ENCODE data around the gene CCDC14.
A peak's percentile ranks its signal among the peaks of the same experiment; 100 is the strongest.
"Not testable (repeated sequence)": the region's sequence is repeated elsewhere in the genome, so short reads cannot be mapped to it uniquely, and the experiment has no call there.

CCDC14 gene

DNA sequence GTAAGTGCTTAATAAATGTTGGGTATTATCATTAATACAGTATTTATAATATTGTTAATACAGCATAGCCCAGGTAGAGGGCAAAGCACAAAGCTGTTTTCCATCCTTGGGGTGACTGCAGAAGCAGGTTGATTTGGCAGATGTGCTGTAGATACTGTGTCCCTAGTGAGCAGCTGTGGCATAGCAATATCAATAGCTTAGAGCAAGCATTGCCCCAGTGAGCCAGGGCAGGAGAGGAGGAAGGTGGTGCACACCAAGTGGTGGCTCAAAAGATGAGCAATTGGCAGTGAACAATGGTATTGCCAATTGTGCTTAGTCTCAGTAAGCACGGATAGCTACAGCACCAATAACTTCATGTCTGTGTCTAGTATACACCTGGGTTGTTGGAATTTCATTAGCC, 5.8 kb upstream of the CCDC14 start:
- DNase-seq = not testable (repeated sequence)

- DNase-seq = not testable (repeated sequence)
Measured at GRCh38 chr3:123964793-123965192, 3.8 kb upstream of the CCDC14 start.

DNA sequence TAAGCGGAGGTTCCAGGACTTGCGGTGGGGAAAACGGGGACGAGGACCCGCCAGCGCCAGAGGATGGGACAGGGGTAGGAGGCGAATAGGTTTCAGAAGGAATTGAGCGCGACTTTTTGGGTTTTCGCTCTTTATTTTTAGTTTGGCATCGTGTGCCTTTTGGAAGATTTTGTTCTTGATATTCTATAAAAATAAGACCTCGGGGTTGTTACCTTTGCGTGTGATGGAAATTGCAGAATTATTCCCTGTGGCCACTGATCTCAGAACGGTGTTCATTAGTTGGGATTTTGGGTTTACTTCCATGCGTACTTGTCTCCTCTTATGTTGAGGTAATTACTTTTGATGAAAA, 453 bp upstream of the CCDC14 start:
- no peak for DNase-seq

GRCh38 chr3:123953735-123954134, 7.3 kb downstream of the CCDC14 start:
- no peak for DNase-seq

DNA sequence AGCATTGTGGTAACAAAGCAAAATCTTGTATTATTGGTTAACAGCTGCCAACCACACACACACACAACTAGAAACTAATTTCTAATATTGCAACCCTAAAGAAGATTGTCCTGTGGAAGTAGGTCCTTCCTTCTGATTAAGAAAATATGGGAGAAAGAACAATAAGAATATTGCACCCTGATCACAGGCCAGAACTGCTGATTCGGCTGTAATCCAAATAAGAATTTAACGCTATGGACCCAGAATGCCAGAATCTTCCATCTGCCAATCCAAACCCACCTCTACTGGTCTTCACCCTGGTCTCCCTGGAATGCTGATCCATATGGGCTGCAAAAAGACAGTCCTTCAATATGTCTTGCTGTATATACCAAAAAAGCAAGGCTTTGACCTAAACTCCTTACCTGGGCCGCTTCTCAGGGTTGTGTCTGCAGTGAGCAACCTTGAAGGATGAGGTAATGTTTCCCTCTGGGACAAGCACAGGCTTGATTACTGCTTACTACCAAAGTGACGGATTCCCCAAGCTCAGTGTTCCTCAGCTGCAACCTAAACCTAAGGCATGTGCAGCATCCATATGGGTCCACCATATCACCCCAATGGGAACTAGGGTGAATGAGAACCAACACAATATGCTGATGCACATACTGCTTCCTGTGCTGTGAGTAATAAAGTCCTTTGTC, 8.0 kb downstream of the CCDC14 start:
- no peak for DNase-seq

DNA sequence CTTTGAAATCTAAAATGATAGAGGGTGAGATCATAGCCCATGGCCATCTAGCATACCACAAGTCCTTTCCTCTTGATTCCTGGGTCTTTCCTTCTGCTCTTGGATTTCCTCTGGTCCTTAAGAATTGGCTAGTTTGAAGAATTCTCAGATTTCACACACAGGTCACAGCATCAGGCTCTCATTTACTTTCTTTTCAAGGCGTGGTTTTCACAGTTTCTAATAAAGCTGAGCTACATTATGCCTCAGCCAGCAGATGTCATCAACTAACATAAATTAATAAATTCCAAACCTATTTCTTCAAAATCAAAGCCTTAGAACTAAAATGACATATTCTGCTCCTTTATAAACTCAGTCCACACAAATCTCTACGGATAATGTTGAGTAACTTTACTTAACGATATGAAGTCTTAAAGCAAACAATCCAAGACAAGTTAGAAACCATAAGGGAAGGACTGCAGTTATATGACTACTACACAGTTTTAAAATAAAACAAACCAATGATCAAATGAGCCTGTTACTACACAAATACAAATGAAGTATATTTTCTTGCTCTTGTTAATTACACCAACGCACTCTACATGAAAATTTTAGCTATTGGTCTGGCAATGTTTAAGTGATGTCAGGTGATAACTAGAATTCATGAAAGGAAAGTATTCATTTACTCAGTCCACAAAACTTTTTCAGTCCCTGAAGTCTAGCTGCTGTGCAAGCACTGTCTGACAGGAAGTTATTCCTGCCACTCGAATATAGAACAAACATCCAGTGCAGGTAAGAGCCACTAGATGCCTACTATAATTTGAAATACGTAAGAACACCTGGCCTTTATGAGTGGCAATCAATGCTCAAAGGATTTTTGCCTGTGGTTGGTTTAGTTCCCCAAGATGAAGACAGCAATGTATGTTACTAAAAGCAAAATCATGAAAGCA, 9.2 kb downstream of the CCDC14 start:
- no peak for DNase-seq

DNA sequence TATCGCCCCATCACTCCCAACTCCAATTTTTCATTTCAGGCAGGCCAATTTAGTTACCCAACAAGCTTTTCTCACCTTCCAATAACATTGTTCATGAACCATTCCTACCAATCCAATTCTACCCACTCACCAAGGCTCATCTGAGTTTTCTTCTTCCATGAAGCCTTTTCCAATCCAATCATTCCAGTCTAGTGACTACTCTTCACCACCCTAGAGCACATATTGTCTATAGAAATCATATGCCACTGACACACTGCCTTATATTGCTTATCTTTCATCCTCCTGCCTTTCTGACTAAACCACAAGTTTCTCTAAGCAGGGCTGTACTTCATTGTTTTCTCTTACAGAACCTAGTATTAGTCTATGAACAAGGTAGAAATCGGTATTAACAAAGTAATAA, 11.4 kb downstream of the CCDC14 start:
- DNase-seq = no peak

DNA sequence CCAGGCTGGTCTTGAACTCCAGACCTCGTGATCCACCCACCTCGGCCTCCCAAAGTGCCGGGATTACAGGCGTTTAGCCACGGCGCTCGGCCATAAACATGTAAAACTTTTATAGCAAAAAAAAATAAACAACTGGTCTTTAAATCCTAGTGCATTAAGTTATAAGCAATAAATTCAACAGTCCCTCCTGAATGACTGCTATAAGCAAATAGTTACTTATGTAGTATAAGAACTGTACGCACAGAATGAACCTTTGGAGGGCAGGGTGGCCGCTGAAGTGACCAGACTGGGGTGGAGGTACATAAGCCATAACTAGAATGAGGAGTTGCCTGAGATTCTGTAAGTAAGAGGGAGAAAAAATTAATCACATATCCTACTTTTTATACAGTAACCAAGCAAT, 12.6 kb downstream of the CCDC14 start:
- DNase-seq = no peak

DNA sequence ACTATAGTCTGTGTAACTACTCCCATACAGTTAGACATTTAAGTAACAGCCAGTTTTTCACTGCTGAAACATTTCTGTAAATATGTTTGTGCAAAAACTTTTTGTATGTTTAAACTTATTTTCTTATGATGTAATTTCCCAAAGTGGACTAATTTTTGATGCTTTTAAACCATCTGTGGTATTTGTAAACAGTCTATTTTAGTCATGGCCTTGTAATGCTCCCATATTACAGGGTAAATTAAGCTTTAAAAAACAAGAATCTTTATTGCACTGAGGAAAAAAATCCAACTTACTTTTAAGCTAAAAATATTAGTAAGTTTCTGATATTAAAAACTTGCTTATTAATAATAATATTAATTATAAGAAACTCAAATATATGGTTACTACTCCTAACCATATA, 13.5 kb downstream of the CCDC14 start:
- no peak for DNase-seq

DNA sequence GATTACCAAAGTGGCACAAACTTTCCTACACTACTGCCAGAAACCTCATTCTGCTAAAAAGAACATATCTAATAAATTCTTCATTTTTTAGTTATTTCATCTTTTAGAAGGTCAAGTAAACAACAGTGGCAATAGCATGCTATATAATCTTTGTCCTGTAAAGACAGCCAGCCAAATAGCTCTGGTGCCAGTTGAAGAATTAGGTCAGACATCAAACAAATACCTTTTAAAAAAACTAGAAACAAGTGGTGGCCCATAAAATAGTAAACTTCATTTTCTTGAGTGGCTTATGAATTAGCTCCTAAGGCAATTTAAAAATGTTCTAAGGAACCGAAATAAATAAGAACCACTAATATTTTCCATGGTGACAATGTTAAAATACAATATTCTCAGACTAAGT, 19.5 kb downstream of the CCDC14 start:
- no peak for DNase-seq

DNA sequence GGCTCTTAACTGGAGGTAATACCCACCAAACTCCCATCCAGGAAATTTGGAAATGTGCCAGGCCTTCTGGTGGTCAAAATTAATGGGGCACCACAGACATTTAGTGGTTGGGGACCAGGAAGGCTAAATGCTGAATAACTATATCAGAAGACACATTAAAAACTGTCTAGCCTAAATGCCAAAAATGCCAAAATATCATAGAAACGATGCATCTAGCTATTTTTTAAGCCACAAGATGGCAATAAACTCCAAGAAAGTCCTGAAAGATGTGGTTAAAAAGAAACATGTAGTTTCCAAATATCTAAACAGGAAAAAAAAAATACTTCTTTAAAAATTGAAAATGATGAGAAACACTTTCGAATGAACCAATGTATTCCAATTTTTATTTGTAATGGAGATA, 19.9 kb downstream of the CCDC14 start:
- DNase-seq = peak in 1 of 2 donors; percentile 7

GRCh38 chr3:123939706-123940105, 21.3 kb downstream of the CCDC14 start:
- DNase-seq = no peak

DNA sequence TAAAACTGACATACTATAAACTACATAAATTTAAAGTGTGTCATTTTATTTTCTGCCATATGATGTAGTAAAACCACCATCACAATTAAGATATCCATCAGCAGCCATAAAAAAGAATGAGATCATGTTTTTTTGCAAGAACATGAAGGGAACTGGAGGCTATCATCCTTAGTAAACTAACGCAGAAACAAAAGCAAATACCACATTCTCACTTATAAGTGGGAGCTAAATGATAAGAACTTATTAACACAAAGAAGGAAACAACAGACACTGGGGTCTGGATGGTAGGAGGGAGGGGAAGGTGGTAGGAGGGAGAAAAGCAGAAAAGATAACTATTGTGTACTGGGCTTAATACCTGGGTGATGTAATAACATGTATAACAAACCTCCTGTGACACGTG, 24.6 kb downstream of the CCDC14 start:
- DNase-seq = no peak

DNA sequence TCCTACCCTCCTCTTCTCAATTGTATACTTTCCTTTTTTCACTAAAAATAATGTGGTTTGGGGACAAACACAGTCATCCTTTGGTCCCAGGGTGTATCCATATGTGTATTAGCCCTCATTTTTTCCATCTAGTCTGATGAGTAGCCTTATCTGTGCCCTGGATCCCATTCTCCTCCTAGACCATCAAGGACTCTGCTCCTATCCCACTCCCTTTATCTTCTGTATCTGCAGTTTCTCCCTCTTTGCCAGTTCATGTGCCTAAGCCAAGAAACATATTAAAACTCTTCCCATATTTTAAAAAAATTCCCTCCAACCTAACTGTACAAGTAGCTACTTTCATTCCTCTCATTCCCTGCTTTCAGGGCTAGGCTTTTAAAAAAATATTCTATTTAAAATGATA, 25.2 kb downstream of the CCDC14 start:
- DNase-seq = no peak

DNA sequence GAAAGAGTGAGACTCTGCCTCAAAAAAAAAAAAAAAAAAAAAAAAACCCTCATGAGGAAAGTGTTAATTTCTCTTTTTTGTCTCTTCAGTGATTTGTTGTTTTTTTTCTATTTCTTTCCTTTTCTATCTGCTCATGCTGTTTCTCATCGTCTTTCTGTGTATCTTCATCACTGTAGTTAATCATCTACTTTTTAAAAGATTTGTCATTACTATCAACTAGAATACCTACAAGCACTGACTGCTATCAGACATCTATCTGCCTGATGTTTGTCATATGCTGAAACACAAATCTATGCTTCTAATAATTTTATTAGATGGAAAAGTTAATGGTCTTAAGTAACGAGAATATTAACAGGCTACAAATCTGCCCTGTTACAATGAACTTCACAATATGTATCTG, 26.8 kb downstream of the CCDC14 start:
- no peak for DNase-seq

DNA sequence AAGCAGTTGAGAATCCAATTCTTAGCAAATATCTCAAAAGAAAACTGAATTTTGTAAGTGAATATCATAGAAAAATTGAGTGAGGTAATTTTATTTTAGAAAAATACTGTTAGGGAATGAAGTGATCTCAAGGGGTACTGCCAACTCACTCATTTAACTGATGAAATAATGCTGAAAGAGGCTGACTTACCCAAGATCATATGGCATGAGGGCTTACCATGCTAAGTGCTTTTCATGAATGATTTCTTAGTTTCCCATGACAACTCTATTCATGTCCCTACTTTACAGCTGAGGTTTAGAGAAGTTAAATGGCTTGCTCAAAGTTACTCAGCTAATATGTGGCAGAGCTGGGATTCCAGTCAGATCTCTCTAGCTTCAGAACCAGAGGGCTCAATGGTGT, 30.6 kb downstream of the CCDC14 start:
- DNase-seq = no peak

GRCh38 chr3:123929325-123929724, 31.7 kb downstream of the CCDC14 start:
- no peak for DNase-seq

- no peak for DNase-seq
Measured at GRCh38 chr3:123926396-123926795, 34.6 kb downstream of the CCDC14 start.

DNA sequence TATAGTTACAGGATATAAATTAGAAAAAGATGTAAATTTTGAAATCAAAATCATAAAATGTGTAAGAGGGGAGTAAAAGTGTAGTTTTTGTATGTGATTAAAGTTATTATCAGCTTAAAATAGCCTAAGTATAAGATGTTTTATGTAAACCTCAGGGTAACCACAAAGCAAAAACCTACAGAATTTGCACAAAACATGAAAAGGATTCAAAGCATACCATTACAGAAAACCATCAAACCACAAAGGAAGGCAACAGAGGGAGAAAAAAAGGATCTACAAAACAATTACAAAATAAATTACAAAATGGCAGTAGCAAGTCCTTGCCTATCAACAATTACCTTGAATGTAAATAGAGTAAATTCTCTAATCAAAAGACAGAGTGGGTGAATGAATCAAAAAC, 40.2 kb downstream of the CCDC14 start:
- DNase-seq = no peak

GRCh38 chr3:123920383-123920782, 40.6 kb downstream of the CCDC14 start:
- no peak for DNase-seq

GRCh38 chr3:123919353-123919752, 41.7 kb downstream of the CCDC14 start:
- DNase-seq = no peak

- no peak for DNase-seq
Measured at GRCh38 chr3:123914829-123915228, 46.2 kb downstream of the CCDC14 start.

GRCh38 chr3:123909785-123910184, 51.2 kb downstream of the CCDC14 start:
- DNase-seq = no peak

DNA sequence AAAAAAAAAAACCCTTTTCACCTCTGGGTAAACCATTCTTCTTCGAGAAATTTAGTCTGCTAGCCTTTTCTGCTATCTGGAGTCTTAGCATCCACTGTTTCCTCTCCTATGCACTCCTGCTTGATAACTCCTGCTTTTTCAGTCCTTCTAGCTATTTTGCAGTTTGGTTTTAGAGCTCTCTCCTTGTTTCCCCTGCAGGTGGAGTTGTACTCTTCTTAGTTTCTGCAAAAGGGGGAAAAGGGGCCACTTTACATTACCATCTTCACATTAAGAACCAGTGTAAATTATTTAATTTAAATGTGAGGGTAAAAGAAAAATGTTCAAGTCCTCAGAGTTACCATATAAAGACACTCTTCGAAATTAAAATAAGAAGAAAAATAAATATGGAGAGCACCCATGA, 53.3 kb downstream of the CCDC14 start:
- DNase-seq = no peak
